ENCODE results near the gene KCNIP4.
"Not testable (repeated sequence)": the region's sequence is repeated elsewhere in the genome, so short reads cannot be mapped to it uniquely, and the experiment has no call there.

The KCNIP4 gene

DNA sequence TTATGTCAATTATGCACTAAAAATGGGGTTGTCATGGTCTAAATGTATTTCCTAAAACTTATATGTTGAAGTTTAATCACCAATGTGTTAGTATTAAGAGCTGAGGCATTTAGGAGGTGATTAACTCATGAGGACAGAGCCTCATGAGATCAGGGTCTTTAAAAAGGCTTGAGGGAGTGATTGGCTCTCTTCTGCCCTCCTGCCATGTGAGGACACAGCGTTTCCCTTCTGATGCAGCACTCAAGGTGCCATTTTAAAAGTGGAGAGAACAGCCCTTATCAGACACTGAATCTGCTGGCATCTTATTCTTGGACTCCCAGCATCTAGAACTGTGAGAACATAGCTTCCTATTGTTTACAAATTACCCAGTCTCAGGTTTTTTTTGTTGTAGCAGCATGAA lies 581.7 kb downstream of the KCNIP4 start:
- DNase-seq (ENCODE audit: low read depth in 2 of 2), result no peak

DNA sequence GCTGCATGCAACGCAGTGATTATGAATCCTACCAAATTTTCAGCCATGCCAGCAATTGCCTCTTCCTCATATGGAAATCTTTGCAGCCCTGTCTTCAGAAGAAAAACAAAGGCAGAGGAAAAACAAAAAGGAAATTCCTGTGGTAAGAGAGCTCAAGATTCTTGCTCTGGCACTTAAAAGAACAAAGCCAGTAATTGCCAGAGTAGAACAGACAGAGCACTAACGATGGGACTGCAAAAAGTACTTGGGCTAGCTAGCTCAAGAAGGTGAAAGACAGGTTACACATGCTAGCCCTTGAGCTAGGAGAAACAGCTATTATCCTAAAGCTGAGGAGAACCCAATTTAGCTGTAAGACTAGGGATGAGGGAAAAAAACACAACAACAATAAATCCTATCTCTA lies 582.3 kb downstream of the KCNIP4 start:
- DNase-seq (ENCODE audit: low read depth in 2 of 2), result no peak

GRCh38 chr4:21363701-21364100 lies 584.9 kb downstream of the KCNIP4 start:
- no peak for DNase-seq (ENCODE audit: low read depth in 2 of 2)

GRCh38 chr4:21352354-21352753 lies 596.2 kb downstream of the KCNIP4 start:
- not testable (repeated sequence) for DNase-seq (ENCODE audit: low read depth in 2 of 2)

- DNase-seq (ENCODE audit: low read depth in 2 of 2), result no peak
Measured at GRCh38 chr4:21347142-21347541, 601.4 kb downstream of the KCNIP4 start.

DNA sequence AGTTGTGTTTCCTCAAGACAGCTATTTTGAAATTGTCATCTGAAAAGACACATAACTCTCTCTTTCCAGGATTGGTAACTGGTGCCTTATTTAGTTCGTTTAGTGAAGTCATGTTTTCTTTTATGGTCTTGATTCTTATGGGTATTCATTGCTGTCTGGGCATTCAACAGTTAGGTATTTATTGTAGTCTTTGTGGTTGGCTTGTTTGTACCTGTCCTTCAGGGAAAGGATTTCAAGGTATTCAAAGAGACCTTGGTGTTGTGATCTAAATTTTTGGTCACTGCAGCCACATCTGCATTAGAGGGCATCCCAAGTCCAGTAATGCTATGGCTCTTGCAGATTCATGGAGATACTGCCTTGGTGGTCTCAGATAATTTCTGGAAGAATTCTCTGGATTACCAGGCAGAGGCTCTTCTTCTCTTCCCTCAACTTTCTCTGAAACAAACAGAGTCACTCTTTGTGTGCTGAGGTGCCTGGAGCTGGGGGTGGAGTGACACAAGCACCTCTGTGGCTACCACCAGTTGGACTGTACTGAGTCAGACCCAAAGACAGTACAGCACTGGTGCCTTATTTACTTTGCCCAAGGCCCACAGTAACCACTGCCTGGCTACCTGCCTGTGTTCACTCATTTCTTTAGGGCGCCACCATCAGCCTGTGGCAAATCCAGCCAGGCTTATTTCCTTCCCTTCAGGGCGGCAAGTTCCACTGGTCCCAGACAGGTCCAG lies 620.4 kb downstream of the KCNIP4 start:
- no peak for DNase-seq (ENCODE audit: low read depth in 2 of 2)

DNA sequence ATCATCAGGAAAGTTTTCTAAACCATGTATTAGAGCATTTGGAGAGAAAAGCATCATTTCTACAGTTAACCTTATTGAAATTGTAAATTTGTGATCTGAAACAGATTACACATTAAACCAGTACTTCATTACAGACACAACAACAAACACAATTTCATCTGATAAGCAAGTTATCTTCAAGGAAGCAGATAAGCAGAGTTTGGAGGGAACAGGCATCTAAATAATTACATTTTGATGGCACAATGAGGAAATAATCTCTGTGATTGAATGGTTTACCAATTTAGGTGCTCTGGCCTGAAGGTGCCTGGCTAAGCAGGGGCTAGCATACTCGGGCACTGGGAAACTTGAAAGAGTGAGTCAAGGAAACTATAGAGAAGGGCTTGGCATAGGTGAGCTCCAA lies 628.5 kb downstream of the KCNIP4 start:
- no peak for DNase-seq (ENCODE audit: low read depth in 2 of 2)

DNA sequence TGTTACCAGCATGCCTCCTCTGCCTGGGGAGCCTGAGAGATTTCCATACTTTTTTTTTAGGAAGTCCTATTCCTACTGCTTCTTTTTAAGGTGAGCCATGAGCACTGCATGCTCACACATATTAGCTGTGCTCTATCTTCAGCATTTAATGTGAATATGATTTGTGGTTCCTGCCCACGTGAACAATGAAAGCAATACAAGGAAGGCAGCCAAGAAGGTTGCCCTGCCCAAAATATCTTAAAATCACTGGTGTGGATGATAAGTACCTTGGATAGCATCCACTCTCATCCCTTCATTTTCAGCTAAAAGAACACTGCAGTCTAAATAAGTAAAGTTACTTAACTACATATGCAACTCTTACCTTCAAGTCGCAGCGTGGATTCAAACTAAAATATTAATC lies 640.9 kb downstream of the KCNIP4 start:
- DNase-seq (ENCODE audit: low read depth in 2 of 2), result no peak

- DNase-seq (ENCODE audit: low read depth in 2 of 2), result no peak
Measured at GRCh38 chr4:21304540-21304887, 644.1 kb downstream of the KCNIP4 start.

GRCh38 chr4:21290562-21290961 lies 658.0 kb downstream of the KCNIP4 start:
- DNase-seq (ENCODE audit: low read depth in 2 of 2), result no peak

DNA sequence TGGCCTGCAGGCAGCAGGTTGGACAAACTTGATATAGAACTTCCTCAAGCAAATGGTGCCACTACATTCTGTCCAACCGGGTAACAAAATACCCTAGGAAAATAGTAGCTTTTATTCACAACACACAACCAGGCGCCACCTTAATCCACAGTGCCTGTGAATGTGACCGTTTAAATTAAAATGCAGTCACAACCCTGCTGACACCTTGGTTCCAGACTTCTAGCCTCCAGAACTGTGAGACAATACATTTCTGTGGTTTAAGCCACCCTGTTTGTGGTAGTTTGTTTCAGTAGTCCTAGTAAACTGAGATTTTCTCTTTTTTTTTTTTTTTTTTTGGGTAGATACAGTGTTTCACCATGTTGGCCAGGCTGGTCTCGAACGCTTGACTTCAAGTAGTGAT lies 672.5 kb downstream of the KCNIP4 start:
- DNase-seq (ENCODE audit: low read depth in 2 of 2), result no peak

GRCh38 chr4:21271439-21272052 lies 677.0 kb downstream of the KCNIP4 start:
- no peak for DNase-seq (ENCODE audit: low read depth in 2 of 2)

DNA sequence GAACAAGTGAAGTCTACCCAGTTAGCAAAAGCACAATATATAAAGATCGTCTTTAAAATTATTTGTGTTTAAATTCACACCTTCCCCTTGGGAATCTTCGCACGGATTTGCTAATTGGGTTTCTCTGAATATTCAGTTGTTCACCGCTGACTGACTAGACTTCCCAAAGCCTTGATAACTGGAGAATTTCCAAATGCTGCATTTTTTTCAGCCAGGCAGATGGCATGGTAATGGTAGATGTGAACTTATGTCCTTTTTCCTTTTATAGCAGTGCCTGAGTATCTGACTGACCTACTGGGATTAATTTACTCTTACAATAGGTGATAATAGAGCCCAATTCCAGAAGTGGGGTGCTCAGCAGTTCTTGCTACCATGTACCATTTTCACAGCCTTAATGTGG lies 700.2 kb downstream of the KCNIP4 start:
- no peak for DNase-seq (ENCODE audit: low read depth in 2 of 2)

DNA sequence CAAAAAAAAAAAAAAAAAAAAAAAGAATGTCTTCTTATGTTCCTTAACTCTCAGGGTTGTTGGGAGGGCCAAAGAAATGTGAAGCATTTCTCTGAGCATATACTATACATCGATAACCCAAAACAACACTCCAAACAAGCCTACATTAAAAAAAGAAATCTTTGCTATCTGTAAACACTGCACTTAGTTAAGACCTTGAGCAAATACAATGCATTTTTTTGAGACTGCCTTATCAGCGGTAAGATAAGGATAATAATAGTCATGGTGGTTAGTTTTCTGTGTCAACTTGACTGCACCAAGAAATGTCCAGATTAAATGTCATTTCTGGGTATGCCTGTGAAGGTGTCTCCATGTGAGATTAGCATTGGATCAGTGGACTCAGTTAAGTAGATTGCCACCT lies 706.4 kb downstream of the KCNIP4 start:
- DNase-seq (ENCODE audit: low read depth in 2 of 2), result no peak

GRCh38 chr4:21226637-21227538 lies 721.7 kb downstream of the KCNIP4 start:
- no peak for DNase-seq (ENCODE audit: low read depth in 2 of 2)

- no peak for DNase-seq (ENCODE audit: low read depth in 2 of 2)
Measured at GRCh38 chr4:21211846-21212245, 736.7 kb downstream of the KCNIP4 start.

DNA sequence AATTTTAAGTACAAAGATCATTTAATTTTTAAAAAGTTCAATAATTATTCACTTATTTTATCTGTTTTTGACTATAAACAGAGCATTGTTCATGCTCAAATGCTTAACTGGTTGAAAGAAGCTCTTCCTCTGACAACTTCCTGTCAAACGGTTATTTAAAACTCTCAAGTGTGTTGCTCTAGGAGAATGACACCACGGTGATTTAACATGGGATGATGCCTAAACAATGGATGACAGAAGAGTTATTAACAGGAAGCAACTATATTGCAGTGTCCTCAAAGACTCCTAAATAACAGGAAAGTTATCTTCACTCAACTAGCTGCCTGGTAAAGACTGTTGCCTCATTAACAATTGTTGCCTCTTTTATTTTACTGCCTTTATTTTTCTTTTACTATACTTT lies 738.7 kb downstream of the KCNIP4 start:
- DNase-seq (ENCODE audit: low read depth in 2 of 2), result no peak

- DNase-seq (ENCODE audit: low read depth in 2 of 2), result no peak
Measured at GRCh38 chr4:21205821-21206531, 742.6 kb downstream of the KCNIP4 start.

GRCh38 chr4:21203416-21203815 lies 745.2 kb downstream of the KCNIP4 start:
- DNase-seq (ENCODE audit: low read depth in 2 of 2), result no peak

DNA sequence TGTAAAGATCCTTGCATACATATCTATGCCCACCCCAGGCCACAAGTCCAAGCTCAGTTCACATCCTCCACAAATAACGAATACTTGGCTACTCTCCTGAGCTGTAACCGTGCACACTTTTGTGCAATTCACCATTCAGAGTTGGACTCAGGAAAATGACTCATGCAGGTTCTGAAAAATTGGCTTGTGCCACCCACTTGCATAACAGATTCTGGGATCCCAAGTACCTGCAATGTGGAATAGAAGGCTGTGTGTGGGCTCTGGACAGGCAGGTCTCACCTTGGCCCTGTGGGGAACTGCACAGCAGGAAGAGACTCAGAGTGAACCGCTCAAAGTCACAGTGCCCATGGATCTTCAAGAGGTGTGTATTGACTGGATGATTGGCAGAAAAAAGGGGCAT lies 745.6 kb downstream of the KCNIP4 start:
- DNase-seq (ENCODE audit: low read depth in 2 of 2), result no peak

GRCh38 chr4:21198683-21199082 lies 749.9 kb downstream of the KCNIP4 start:
- no peak for DNase-seq (ENCODE audit: low read depth in 2 of 2)

DNA sequence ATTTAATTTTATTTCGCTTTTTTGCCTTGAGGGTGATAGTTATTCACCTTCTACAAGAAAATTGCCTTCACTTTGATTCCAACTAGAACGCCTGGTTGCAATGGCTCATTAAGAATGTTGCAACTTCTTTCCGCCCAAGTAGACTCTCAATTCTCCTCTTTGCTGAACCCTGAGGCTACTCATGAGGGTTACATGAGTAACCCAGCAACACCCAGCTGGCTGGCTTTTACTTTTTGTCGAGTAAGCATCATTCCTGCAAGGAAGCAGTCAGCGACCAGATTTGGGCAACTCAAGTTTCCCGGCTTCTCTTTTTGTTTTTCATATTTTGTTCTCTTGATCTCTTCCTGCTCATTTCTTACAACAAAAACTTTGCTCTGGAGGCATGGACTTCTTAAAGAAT lies 752.9 kb downstream of the KCNIP4 start:
- no peak for DNase-seq (ENCODE audit: low read depth in 2 of 2)

Data from stimulated activated CD4-positive, alpha-beta T cell treated with anti-CD3 and anti-CD28 coated beads, Interleukin-15, amount 100 ng/mL, for 48 hours (primary cell).